Measurements from ENCODE around the gene PODXL2.

DNA sequence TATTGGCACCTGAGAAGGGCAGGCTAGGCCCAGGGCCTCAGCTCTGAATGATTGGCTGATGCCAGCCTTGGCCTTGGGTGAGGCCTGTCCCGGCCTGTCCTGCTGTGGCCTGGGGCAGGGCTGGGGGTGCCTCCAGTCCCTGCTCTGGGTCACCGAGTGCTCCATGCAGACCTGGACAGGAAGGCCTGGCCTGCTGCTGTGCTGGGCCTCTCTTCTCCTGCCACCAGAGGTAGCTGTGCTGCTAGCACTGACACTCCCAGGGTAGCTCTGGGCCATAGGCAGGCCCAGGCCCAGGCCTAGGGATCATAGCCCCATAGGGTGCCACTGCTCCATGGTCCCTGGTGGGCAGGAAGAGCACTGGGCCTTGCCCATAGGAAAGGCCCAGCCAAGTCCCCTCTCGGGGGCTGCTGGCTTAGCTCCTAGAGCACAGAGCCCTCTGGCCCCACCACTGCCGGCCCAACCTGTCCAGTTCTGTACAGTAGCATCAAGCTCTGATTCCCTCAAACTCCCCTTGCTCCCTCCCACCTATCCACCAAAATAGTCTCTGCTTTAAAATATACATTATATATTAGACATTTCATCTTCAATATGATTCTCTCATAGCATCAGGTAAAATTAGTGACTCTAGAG lies 62.0 kb downstream of the PODXL2 start:
- TF ChIP-seq, protein P1, sequence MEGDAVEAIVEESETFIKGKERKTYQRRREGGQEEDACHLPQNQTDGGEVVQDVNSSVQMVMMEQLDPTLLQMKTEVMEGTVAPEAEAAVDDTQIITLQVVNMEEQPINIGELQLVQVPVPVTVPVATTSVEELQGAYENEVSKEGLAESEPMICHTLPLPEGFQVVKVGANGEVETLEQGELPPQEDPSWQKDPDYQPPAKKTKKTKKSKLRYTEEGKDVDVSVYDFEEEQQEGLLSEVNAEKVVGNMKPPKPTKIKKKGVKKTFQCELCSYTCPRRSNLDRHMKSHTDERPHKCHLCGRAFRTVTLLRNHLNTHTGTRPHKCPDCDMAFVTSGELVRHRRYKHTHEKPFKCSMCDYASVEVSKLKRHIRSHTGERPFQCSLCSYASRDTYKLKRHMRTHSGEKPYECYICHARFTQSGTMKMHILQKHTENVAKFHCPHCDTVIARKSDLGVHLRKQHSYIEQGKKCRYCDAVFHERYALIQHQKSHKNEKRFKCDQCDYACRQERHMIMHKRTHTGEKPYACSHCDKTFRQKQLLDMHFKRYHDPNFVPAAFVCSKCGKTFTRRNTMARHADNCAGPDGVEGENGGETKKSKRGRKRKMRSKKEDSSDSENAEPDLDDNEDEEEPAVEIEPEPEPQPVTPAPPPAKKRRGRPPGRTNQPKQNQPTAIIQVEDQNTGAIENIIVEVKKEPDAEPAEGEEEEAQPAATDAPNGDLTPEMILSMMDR (conservative IDR thresholded peaks at IDR 0.05; ENCODE audit: low read depth in 2 of 2): peak; percentile 50 to 91
- TF ChIP-seq, protein P2, sequence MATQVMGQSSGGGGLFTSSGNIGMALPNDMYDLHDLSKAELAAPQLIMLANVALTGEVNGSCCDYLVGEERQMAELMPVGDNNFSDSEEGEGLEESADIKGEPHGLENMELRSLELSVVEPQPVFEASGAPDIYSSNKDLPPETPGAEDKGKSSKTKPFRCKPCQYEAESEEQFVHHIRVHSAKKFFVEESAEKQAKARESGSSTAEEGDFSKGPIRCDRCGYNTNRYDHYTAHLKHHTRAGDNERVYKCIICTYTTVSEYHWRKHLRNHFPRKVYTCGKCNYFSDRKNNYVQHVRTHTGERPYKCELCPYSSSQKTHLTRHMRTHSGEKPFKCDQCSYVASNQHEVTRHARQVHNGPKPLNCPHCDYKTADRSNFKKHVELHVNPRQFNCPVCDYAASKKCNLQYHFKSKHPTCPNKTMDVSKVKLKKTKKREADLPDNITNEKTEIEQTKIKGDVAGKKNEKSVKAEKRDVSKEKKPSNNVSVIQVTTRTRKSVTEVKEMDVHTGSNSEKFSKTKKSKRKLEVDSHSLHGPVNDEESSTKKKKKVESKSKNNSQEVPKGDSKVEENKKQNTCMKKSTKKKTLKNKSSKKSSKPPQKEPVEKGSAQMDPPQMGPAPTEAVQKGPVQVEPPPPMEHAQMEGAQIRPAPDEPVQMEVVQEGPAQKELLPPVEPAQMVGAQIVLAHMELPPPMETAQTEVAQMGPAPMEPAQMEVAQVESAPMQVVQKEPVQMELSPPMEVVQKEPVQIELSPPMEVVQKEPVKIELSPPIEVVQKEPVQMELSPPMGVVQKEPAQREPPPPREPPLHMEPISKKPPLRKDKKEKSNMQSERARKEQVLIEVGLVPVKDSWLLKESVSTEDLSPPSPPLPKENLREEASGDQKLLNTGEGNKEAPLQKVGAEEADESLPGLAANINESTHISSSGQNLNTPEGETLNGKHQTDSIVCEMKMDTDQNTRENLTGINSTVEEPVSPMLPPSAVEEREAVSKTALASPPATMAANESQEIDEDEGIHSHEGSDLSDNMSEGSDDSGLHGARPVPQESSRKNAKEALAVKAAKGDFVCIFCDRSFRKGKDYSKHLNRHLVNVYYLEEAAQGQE (IDR thresholded peaks at IDR 0.05; ENCODE audit: unreplicated experiment): no peak
